ELR (cell line): ENCODE results near the gene FGF19.

Source experiments
- DNase-seq: peaks from one replicate; pipeline ENCODE4 v3.0.0-alpha.2; 2015; ENCODE audit warnings: low read depth

FGF19 gene, protein sequence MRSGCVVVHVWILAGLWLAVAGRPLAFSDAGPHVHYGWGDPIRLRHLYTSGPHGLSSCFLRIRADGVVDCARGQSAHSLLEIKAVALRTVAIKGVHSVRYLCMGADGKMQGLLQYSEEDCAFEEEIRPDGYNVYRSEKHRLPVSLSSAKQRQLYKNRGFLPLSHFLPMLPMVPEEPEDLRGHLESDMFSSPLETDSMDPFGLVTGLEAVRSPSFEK

DNA sequence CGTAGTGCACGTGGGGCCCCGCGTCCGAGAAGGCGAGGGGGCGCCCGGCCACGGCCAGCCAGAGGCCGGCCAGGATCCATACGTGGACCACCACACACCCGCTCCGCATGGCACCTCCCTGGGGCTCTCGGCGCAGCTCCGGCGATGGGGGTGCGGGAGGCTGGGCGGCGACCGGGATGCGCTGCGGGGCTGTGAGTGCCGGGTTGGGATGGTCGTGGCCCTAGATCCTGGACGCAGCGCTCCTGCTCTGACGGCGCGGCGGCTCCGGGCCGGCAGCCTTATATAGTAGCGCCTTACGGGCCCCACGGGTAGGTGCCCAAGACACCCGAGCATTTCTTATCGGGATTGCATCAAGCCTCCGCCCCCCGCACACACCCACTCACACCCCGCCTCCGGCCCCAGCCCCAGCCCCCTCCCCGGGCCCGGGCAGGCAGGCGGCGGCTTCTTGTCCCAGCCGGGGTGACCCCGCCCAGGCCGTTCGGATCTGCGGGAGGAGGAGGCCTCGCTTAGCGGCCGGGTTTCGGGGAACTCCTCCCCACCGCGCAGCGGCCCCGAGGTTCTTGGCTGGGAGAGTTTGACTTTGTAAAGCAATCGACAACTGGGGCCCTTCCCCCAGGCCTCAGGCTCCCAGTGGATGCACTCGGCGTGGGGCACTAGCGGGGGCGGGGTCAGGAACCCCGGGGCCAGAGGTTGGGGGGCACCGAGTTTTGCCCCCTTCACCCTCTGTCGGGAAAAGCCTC lies at the start of gene FGF19:
Gene FGF19, minus strand, starts transcription at position 255 of the 740 bp plus-strand sequence. Its CDS starts 146 bp downstream, at position 109.
- DNase-seq, result no peak

DNA sequence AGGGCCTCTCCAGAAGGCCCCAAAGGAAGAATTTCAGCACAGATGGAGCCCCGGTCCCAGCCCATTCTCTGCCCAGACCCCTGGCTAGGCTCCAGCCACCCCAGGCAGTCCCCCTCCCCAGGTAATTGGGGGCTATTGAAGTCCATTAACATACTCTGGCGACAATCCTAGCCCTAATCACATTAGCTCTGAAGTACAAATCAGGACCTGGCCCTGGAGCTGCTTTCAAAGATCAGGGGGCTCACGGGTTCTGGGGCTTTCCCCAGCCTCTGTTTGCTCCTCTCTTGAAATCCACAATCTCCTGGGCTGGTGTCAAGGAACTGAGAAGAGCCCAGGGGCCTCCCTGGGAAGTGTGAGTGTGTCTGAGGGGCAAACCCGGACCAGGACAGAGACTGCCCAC lies 49.1 kb upstream of the FGF19 start:
- no peak for DNase-seq

GRCh38 chr11:69750875-69751597 lies 47.2 kb upstream of the FGF19 start:
- no peak for DNase-seq

- no peak for DNase-seq
These were observed 46.5 kb upstream of the FGF19 start for GRCh38 chr11:69750108-69750850.

DNA sequence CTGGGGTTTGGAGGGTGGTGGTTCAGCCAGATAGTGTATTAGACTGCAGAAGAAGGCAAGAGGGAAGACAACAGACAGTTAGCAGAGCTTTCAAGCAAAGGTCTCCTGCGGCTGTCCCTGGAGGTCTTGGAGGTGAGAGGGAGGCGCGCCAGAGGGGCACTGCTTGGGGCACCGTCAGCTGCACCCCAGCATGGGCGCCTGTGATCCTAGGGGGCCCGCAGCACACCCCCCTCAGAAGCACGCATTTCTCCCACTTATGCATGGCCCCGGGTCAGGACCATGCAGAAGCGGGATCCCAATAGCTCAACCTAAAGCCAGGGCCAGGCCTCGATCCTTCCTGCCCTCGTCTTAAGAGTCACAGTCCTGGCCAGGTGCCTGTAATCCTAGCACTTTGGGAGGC lies 44.8 kb upstream of the FGF19 start:
- no peak for DNase-seq

- DNase-seq, result no peak
These were observed 43.2 kb upstream of the FGF19 start for GRCh38 chr11:69746752-69747742.

DNA sequence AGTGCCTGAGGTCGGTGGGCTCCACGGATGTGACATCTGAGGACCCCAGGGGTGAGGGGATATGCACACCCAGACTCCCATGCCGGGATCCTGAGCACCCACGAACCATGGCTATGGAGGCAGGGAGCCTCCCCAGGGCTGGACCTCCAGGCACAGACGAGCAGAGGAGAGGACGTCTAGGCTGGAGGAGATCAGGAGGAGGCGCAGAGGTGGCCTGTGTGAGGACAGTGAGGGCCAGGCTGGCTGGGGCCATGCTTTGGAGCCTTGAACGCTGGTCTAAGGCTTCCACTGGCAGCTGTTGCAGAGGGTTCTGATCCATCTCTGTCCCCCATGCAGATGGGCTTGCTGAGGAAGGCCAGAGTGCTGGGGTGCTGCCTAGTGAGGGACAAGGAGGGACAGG lies 42.3 kb upstream of the FGF19 start:
- no peak for DNase-seq

DNA sequence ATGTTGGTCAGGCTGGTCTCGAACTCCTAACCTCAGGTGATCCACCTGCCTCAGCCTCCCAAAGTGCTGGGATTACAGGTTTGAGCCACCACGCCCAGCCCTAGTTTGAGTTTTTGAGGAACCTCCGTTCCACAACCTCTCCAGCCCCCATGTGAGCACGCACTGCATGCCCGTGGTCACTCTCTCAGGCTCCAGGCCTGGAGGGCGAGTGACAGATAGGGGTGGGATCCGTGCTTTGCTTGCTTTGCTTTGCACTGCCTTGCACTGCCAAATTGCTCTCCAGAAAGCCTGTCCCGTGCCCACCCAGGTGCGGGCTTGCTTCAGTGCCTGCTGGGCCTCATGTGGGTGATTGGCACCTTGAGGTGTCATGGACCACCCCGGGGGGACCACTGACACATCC lies 41.4 kb upstream of the FGF19 start:
- DNase-seq, result peak; percentile 10

GRCh38 chr11:69744435-69744834 lies 40.6 kb upstream of the FGF19 start:
- peak; percentile 70 for DNase-seq

- DNase-seq, result no peak
These were observed 31.0 kb upstream of the FGF19 start for GRCh38 chr11:69734841-69735240.

DNA sequence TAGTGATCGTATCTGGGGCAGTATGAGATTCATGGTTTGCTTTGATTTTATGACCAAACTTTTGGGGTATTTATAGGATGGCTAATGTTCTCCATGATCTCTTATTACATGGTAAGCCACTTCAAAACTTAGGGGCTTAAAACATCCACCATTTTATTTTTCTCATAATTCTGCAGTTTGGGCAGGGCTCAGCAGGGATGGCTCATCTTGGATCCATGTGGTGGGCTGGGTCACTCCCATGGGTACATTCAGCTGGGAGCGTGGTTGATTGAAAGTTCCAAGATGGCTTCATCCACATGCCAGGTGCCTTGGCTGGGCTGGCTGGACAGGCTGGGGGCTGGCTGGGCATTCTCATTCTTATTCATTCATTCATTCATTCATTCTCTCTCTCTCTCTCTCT lies 30.5 kb upstream of the FGF19 start:
- no peak for DNase-seq

GRCh38 chr11:69732910-69733309 lies 29.1 kb upstream of the FGF19 start:
- DNase-seq, result no peak

DNA sequence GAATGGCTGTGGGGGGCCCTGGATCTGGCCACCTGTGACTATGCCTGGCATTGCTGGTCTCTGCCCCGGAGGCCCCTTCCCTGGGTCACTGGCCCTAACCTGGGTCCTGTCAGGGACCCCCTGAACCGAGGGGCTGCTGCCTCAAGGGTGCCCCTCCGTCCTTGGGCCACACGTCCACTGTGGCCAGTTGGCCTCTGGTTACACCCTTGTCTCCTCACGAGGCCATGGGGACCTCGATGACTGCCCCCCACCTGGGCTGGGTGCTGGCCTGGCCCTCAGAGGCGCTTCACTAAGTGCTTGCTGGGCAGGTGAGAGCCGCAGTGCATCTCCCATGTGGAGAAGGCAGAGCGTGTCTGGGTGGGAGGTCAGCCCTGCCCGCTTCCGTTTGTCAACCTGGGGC lies 27.3 kb upstream of the FGF19 start:
- no peak for DNase-seq

DNA sequence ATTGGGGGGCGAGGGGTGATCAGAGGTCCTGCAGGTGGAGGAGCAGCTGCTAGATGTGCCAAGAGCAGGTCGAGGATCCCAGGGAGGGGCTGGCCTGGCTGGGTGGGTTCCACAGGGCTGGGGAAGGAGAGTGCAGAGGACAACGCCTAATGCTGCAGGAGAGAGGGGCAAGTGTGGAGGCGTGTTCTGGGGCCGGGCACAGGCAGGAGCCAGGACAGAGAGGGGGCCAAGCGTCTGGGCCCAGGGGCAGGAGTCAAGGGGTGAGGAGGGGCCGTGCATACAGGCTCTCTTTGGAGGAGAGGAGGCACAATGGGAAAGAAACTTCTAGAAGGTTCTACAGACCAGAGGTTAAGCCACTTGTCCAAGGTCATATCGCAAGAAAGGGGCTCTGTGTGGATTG lies 26.7 kb upstream of the FGF19 start:
- no peak for DNase-seq

DNA sequence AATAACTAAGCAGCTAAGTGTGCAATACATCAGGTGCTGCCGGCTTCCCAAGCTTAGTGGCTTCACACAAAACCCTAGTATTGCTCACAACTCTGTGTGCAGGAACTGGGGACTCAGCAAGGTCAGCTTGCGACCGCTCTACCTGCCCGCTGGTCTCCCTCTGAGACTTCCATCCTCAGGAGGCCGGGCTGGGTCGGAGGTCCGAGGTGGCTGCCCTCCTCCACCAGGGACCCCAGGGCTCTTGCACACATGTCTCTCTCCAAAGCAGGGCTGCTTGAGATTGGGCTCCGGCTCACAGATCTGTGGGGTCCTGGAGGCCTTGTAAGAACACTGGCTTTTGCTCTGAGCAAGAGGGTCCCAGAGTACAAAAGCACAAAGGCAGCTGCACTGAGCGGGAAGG lies 25.4 kb upstream of the FGF19 start:
- DNase-seq, result no peak

- DNase-seq, result no peak
These were observed 23.4 kb upstream of the FGF19 start for GRCh38 chr11:69727266-69727665.

DNA sequence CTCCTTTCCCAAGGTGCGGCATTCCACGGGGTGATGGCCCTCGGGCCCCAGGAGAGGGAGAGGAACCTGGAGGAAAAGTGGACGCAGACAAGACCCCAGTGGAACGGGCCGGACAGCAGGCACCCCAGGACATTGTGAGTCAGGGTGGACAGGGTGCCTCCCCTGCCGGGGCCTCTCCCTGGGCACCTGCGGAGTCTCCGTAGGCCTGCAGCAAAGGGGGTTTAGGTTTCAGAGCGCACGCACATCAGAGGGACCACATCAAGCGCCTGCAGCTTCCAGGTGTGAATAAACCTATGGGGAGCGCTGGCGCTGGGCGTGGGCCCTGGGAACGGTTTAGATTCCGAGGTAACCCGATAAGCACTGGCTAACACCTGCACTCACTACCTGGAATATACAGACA lies 22.7 kb upstream of the FGF19 start:
- no peak for DNase-seq

DNA sequence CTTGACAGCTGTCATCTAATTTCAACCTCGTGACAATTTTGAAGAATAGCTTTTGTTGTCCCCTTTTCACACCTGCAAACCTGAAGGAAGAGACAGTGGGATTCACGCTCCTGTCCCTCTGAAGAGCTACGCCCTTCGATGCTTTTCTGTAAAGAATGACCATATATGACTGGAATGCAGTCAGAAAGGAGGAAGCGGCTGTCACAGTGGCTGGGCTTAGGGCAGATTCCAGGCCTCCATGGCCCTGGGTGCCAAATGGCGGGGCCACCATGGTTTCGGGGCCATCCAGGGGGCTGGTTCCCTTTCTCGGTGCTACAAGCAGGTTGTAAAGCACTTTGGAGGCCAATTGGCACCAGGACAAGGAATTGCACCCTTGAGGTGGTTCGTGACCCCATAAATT lies 22.2 kb upstream of the FGF19 start:
- DNase-seq, result peak; percentile 33

GRCh38 chr11:69721745-69722144 lies 17.9 kb upstream of the FGF19 start:
- peak; percentile 30 for DNase-seq

- no peak for DNase-seq
These were observed 17.3 kb upstream of the FGF19 start for GRCh38 chr11:69721106-69721505.

- DNase-seq, result no peak
These were observed 15.1 kb upstream of the FGF19 start for GRCh38 chr11:69718912-69719311.
